Stimulated activated CD8-positive, alpha-beta memory T cell treated with anti-CD3 and anti-CD28 coated beads, Interleukin-4, amount 100 ng/mL, for 48 hours (primary cell): Measurements from ENCODE around the gene ADAM19.
A peak's percentile ranks its signal among the peaks of the same experiment; 100 is the strongest.
"Not testable (repeated sequence)": the region's sequence is repeated elsewhere in the genome, so short reads cannot be mapped to it uniquely, and the experiment has no call there.

Source experiments
- DNase-seq: peaks from one replicate; pipeline ENCODE4 v3.0.0-alpha.2; 2020

The ADAM19 gene

DNA sequence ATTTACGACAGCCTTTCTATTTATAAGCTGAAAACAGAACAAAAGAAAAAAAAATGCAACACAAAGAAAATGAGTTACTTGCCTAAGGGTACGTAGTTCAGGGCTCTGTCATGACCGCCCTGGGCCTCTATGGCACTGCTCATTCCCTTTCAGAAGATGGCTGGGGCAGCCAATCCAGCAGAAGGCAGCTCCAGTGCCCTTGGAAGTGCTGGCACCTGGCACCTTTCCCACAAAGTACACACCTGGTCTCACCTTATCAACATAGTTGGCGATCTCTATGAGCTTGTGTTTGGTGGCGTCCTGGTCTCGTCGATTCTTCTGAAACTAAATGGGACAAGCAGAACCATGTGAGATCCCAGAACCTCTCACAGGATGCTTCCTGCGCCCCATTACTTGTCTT lies 62.4 kb downstream of the ADAM19 start:
- no peak for DNase-seq

DNA sequence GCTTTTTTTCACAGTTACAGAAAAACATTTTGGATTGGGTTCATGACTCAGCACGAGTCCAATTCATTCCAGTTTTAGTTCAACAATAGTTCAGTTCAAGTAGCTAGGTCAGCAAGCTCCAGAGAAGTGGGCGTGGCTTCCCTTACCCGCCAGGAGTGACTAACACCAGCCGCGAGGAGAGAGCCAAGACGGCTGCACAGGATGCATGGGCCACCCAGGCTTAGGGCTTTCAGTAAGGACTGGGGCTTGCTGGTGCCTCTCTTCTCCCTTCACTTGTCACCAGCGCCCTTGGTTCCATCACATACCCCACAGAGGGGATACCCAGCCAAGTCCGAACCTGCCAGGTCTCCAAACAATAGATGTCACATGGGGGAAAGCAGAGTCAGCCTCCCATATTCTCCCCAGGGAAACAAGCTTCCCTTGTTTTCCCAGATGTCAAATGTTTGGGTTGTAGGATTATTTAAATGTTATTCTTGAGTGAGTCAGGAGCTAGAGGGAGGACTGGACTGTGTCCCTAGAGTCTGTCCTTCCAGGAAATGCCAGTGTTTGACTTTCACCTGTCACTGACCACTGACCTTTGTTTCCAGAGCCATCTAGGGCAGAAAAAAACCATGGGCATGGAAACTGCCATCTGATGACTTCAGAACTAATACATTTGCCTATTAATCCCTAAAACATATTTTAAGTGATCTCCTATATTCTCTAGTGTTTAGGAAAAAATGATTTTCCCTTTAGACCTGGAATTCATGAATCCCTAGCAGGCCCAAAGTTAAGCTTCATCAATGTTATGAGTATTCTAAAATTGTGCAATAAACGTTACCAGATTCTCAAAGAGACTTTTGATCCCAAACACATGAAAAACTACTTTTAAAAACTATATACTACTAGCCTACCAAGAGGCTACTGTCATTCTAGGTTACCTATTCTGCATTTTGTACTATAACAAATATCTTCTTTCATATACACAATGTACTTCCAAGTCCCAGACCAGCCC lies 63.6 kb downstream of the ADAM19 start:
- DNase-seq, result peak; percentile 47

- no peak for DNase-seq
Measured at GRCh38 chr5:157510682-157511081, 64.9 kb downstream of the ADAM19 start.

DNA sequence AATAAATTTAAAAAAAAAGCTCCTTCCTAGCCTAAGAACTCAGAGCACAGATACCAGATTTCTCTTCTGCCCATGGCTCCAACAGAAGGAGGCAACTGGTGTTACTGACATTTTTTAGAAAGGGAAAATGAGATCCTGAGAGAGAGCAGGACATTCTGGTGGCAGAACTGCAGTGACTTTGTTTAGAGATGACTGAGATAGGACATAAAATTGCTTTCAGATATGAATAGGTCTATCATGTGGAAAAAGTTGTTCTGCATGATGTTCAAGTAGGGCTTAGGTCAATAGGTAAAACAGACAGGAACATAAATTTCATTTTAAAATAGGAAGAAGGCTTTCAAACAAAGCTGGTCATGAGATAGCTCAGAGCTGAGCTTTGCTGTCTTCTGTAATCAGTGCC lies 66.0 kb downstream of the ADAM19 start:
- DNase-seq, result no peak

GRCh38 chr5:157509093-157509492 lies 66.5 kb downstream of the ADAM19 start:
- no peak for DNase-seq

GRCh38 chr5:157506981-157507780 lies 68.4 kb downstream of the ADAM19 start:
- DNase-seq, result no peak

GRCh38 chr5:157506066-157506590 lies 69.4 kb downstream of the ADAM19 start:
- no peak for DNase-seq

- no peak for DNase-seq
Measured at GRCh38 chr5:157505496-157505895, 70.1 kb downstream of the ADAM19 start.

GRCh38 chr5:157504053-157504452 lies 71.5 kb downstream of the ADAM19 start:
- no peak for DNase-seq

DNA sequence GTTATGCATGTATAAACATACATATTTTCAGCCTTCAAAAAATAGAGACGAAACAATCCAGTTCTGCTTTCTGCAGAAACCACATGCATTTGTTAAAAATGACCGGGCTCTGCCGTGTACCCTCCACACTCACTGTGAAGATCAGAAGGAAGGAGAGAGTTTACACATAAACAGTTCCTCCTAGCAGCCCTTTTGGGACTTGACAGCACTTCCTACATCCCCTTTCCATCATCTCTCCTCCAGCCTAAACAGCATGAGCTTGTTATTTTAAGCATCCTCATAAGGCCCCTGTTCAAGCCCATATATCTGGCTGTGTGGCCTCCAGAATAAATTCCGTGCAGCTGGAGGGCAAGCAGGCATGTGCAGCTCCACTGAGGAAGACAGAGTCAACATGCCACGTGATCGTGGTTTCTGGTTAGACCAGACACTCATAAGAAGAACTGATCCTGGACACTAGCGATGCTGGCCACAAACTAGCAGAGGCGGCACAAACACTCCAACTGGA lies 73.4 kb downstream of the ADAM19 start:
- DNase-seq, result no peak

GRCh38 chr5:157497875-157498611 lies 77.5 kb downstream of the ADAM19 start:
- DNase-seq, result no peak

DNA sequence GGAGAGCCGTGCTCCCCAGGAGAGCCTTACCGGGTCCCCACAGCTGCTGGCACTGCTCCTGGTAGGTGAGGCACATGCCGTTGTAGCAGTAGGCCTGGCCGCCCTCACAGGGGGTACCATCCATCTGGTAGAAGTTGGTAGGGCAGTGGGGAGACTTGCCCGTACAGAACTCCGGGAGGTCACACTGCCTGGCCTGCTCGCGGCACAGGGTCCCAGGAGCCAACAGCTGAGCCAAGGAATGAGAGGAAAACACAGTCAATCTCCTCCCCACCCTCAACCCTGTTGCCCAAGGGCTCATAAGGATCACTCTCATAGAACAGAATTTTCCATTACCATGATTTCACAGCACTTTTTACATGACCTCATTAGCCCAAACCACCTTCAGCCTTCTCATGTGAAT lies 78.7 kb downstream of the ADAM19 start:
- DNase-seq, result no peak

DNA sequence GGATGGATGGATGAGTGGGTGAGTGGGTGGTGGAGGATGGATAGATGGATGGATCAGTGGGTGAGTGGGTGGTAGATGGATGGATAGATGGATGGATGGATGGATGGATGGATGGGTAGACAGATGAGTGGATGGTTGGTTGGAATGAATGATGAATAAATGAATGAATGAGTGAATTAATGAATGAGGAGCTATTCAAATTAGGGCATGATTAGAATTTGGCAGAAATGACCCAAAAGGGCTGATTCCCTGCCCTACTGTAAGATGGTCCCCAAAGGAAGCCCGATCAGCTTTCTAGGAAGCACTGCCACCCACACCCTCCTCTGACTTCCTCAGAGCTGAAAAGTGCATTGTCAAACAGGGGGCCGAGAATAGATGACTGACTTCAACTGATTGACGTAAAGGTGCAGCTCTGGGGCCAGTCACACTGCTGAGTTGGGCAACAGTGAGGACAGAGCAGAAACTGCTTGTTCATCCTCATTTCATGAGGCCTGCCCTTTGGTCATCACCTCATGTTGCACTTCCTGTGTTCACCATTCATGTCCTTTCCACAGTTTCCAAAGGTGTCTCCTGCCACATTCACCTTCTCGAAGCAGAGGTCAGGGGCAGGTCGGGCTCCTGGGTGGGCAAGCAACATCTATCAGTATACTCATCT lies 81.3 kb downstream of the ADAM19 start:
- DNase-seq, result no peak

- DNase-seq, result no peak
Measured at GRCh38 chr5:157492886-157493285, 82.7 kb downstream of the ADAM19 start.

- no peak for DNase-seq
Measured at GRCh38 chr5:157491471-157491995, 84.0 kb downstream of the ADAM19 start.

DNA sequence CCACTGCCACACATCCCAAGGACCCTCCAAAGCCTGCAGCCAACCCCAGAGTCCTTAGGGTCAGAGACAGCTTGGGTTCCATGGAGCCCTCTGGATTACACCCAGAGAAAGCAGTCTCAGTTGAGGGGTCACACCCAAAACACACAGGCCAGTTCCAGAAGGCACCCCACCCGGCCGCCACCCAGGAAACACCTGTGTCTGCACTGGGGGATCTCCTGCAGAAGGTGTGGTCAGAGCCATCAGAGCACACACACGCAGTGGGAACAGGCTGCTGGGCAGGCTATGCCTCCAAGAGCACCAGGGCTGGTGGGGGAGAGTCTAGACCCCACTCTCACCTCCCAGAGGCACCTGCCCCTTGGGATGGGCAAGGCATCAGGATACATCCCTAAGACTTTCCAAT lies 88.2 kb downstream of the ADAM19 start:
- no peak for DNase-seq

DNA sequence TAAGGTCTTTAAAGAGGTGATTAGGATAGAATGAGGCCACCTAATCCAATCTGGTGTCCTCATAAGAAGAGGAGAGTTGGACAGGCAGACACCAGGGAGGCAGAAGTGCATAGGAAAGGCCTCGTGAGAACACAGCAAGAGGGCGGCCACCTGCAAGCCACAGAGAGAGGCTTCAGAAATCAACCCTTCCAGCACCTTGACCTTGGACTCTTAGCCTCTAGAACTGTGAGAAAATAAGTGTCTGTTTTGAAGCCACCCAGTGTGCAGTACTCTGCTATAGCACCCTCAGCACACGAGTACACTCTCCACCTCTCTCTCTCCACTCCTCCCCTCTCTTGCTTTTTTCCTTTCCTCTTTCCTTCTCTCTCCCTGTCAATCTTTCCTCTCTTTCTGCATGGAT lies 88.7 kb downstream of the ADAM19 start:
- DNase-seq, result no peak

- no peak for DNase-seq
Measured at GRCh38 chr5:157486221-157486681, 89.3 kb downstream of the ADAM19 start.

GRCh38 chr5:157485811-157486210 lies 89.8 kb downstream of the ADAM19 start:
- DNase-seq, result no peak

DNA sequence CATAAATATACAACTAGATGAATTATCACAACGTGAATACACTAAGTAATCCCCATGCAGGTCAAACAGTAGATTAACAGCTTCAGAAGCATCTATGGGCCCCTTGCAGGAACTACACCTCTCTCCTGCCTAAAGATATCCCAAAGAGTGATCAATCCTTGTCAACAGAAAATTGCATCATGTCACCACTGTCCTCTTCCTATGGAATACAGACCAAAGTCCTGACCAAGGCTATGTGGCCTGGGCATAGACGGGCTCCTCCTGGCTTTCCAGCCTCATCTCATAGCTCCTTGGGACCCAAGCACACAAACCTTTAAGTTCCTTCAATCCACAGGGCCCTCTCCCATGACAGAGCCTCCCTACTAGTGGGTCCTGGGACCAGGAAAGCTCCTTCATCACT lies 90.2 kb downstream of the ADAM19 start:
- DNase-seq, result no peak

GRCh38 chr5:157484768-157485167 lies 90.8 kb downstream of the ADAM19 start:
- DNase-seq, result no peak

DNA sequence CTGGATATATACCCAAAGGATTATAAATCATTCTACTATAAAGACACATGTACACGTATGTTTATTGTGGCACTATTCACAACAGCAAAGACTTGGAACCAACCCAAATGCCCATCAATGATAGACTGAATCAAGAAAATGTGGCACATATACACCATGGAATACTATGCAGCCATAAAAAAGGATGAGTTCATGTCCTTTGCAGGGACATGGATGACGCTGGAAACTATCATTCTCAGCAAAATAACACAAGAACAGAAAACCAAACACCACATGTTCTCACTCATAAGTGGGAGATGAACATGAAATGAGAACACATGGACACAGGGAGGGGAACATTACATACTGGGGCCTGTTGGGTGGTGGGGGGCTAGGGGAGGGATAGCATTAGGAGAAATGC lies 92.9 kb downstream of the ADAM19 start:
- DNase-seq, result not testable (repeated sequence)
